Hematopoietic multipotent progenitor cell treated with erythropoietin and hydrocortisone succinate and interleukin-3 and kit ligand, for 8 days (in vitro differentiated cells): ENCODE results near the gene DYNC1I2.

Source experiments
- DNase-seq: peaks from one replicate; pipeline ENCODE4 v3.0.0-alpha.2; 2015

DYNC1I2 gene

DNA sequence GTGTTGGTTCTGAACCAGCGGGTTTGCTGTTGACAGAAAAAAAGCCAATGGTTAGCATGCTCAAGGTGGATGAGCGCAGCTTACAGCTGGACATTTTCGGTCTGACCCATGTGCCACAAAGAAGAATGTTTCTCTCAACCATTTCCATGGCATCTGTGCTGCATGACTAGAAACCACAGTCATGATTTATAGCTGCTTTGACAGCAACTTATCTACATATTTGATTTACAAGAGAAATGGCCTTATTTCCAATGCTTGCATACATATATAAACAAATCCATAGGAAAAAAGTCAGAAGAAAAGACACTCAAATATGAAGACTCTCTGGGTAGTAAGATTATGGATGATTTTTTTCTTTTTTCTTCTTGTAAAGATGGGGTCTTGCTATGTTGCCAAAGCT, 98.2 kb downstream of the DYNC1I2 start:
- DNase-seq: no peak

DNA sequence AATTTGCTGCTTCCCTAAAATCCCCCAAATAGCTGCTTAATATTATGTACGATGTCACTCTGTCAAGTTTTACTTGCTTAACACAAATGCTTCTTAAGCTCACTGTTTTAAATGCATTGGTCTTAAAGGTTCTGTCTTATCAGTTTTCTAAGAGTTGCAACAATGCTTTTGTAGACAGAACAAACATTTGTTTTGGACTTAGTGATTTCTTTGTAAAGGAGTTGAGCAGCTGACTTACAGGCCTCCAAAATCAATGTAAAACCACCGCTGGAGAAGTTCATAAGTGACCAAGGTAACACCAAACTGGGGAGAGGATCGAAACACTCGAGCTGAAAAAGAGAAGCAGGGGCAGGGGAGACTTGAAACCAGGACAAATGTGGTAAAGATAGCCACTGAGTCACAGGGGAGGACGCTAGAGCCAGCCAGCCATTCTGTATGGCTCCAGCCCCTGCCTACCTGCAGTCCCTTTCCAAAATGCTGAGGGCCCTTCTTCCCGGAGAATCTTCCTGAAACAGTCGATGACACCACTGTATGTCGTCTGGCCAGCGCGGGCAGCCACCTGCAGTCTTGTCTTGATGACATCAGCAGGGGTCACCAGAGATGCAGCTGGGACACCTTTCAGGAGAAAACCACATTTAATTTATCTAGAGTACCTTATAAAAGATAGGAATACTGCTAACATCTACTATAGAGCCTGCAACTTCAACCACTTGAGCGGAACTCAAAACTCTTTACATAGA, 100.2 kb downstream of the DYNC1I2 start:
- DNase-seq: no peak

DNA sequence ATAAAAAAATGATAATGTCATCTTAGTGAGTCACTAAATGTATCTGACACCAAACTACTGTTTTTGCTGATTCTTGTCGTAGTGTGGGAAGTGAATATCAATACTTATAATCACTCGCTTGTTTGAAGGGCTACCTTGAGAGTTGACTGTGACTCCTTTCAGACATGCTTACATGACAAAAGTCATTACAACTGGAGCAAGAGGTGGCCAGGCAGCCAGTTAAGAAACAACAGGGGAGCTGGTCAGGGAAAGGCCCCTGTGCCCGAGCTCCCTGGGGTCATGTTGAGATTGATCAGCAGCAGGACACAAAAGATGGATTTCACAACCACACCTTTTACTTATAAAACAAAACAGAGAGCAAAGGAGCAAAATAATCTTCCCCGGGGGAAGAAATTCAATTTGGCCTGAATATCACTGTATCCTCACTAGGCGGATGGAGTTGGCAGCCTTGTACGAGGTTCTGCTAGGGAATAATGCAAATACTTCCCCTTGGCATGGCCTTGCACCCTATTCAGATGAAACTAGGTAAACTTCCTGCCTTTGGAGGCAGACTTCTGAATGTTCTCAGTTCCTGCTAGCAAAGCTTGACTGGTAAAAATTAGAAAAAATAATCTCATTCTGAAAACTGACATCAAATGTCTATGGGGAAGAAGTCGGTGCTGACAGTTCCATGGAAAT, 101.2 kb downstream of the DYNC1I2 start:
- no peak for DNase-seq

GRCh38 chr2:171789956-171790355, 102.7 kb downstream of the DYNC1I2 start:
- DNase-seq: no peak

GRCh38 chr2:171791361-171791760, 104.1 kb downstream of the DYNC1I2 start:
- no peak for DNase-seq

- DNase-seq: no peak
These were observed 104.9 kb downstream of the DYNC1I2 start for GRCh38 chr2:171792157-171792556.

DNA sequence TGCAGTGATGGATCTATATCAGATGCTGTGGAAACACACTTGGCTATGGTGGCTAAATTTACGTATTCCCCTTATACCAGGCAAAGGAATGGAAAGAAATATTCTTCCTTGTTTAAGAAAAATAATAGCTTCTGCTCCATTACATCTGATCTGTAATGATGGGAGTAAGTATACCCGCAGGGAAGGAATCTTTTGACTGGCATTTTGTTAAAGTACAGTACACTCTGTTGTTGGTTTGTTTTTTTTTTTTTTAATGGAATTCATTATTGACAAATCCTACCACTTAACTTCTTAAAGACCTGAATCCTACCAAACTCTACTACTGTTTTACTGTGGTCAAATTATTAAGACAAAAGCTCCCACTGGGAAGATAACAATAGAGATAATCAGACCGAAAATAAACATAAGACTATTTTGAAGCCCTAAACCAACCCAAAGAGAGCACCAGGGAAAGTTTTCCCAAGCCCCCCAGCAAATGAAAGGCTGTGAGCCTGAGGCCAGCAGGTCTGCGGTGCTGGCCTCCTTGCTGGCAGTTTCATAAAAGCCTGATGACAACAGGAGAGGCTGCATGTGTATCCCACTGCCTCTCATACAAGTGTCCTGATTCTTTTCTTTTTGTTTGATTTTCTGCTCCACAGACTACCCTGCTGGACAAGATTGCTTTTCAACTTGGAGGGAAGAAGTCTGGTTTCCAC, 105.8 kb downstream of the DYNC1I2 start:
- no peak for DNase-seq

GRCh38 chr2:171793691-171794678, 106.7 kb downstream of the DYNC1I2 start:
- DNase-seq: no peak

GRCh38 chr2:171794918-171795317, 107.6 kb downstream of the DYNC1I2 start:
- no peak for DNase-seq
